ENCODE results near the gene GAS2L1.

DNA sequence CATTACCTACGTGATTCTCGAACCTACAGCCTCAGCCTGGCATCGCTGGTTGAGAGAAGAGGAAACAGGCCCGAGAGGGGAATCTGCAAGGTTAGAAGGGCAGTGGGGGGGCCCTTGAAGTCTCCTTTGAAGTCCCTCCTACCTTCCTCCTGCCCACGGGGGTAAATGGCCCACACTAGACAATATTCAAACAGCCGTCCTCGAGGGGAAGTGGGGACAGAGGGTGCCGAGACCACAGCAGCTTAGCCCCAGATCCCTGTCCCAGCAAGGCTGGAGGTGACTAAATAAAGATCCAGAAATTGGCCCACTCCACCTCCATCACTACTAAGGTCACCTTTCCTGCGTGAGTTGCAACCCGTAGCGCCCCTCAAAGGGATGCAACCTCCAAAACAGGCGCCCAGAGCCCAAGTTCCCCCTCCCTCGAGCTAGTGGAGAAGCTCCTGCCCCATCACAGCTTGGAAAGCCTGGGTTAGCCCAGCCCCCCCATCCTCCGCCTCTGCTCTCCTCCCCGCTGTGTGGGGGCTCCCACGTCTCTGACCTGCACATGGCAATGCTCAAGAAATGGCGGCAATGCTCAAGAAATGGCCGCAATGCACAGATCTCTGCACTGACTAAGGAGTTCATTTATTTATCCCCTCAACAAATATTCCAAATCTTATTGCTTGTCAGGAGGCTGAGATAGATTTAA is 9.8 kb downstream of the GAS2L1 start:
- TF ChIP-seq, protein P1, sequence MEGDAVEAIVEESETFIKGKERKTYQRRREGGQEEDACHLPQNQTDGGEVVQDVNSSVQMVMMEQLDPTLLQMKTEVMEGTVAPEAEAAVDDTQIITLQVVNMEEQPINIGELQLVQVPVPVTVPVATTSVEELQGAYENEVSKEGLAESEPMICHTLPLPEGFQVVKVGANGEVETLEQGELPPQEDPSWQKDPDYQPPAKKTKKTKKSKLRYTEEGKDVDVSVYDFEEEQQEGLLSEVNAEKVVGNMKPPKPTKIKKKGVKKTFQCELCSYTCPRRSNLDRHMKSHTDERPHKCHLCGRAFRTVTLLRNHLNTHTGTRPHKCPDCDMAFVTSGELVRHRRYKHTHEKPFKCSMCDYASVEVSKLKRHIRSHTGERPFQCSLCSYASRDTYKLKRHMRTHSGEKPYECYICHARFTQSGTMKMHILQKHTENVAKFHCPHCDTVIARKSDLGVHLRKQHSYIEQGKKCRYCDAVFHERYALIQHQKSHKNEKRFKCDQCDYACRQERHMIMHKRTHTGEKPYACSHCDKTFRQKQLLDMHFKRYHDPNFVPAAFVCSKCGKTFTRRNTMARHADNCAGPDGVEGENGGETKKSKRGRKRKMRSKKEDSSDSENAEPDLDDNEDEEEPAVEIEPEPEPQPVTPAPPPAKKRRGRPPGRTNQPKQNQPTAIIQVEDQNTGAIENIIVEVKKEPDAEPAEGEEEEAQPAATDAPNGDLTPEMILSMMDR (IDR thresholded peaks at IDR 0.05; ENCODE audit: low read depth, low read length), result no peak
- TF ChIP-seq POLR2A (IDR thresholded peaks at IDR 0.05; ENCODE audit: extremely low read depth, insufficient read length), result no peak
- TF ChIP-seq, protein P2, sequence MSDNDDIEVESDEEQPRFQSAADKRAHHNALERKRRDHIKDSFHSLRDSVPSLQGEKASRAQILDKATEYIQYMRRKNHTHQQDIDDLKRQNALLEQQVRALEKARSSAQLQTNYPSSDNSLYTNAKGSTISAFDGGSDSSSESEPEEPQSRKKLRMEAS (IDR thresholded peaks at IDR 0.05; ENCODE audit: low read depth, low read length), result no peak
- no peak for TF ChIP-seq MYC (IDR thresholded peaks at IDR 0.05; ENCODE audit: low read depth, low read length)

Data from NB4 (cell line).